Naive thymus-derived CD4-positive, alpha-beta T cell (primary cell): ENCODE results near the gene DAPP1. TPM values are rescaled to one million over a fixed set of nuclear protein-coding genes. Genes with fewer than 3 reads are reported as not detected.

ENCODE experiments used
- ATAC-seq: fragments of 150-1000 bp; cut with Tn5 transposase; 2 replicates; pipeline ENCODE4 v1.10.0; 2021; ENCODE audit warnings: mild to moderate bottlenecking, moderate library complexity
- CTCF ChIA-PET: fragments of 350-600 bp; sonication (Branson Sonifier 250); formaldehyde crosslinking; loops from one replicate; lab custom pipeline; 2021; ENCODE audit warnings: antibody characterized with exemption; lab: Charles Lee
- POLR2A ChIA-PET: fragments of 350-600 bp; sonication (Branson Sonifier 250); formaldehyde crosslinking; loops from one replicate; lab custom pipeline; 2021; ENCODE audit warnings: antibody characterized with exemption, inconsistent platforms; lab: Charles Lee
- DNase-seq, 9 donors: peaks; one replicate each; pipeline versions ENCODE4 v3.0.0 to v3.0.0-alpha.2; 2020 to 2022; ENCODE audit warnings: mixed read lengths in 1 of 9
- H3K27ac ChIP-seq: one replicate; pipeline ENCODE4 v1.7.0; 2013; ENCODE audit warnings: mild to moderate bottlenecking, low read depth, low read length, moderate library complexity
- H3K27me3 ChIP-seq, 2 donors: one replicate each; pipeline ENCODE4 v1.7.0; 2013; ENCODE audit warnings: low read length in 2 of 2, mild to moderate bottlenecking in 2 of 2, moderate library complexity in 2 of 2; ENCODE audit not compliant: control insufficient read depth in 2 of 2, insufficient read depth in 2 of 2
- H3K36me3 ChIP-seq, 3 experiments: 1 replicate in 2 of 3; 2 replicates in 1 of 3; pipeline ENCODE4 v1.7.0; 2013; ENCODE audit warnings: low read length in 3 of 3, mild to moderate bottlenecking in 3 of 3, moderate library complexity in 1 of 3; ENCODE audit not compliant: insufficient read depth in 3 of 3, control insufficient read depth in 2 of 3
- H3K4me1 ChIP-seq, 2 donors: one replicate each; pipeline ENCODE4 v1.7.0; 2013; ENCODE audit warnings: low read length in 2 of 2, mild to moderate bottlenecking in 2 of 2, moderate library complexity in 1 of 2; ENCODE audit not compliant: control insufficient read depth in 2 of 2, insufficient read depth in 2 of 2
- H3K4me3 ChIP-seq: 2 replicates; pipeline ENCODE4 v1.7.0; 2013; ENCODE audit warnings: mild to moderate bottlenecking, low read length
- H3K9me3 ChIP-seq, 3 experiments: 1 replicate in 2 of 3; 2 replicates in 1 of 3; pipeline ENCODE4 v1.7.0; 2013; ENCODE audit warnings: low read length in 3 of 3; ENCODE audit not compliant: control insufficient read depth in 2 of 3
- H3K27ac Mint-ChIP-seq, 9 donors: one replicate each; pipeline ENCODE4 v1.8.0; 2020 to 2022; ENCODE audit warnings: mixed read lengths in 9 of 9, mild to moderate bottlenecking in 8 of 9, moderate library complexity in 5 of 9, inconsistent platforms in 2 of 9
- H3K27me3 Mint-ChIP-seq, 5 donors: one replicate each; pipeline ENCODE4 v1.8.0; 2021 to 2022; ENCODE audit warnings: mixed read lengths in 5 of 5, mild to moderate bottlenecking in 1 of 5
- H3K36me3 Mint-ChIP-seq, 5 donors: one replicate each; pipeline ENCODE4 v1.8.0; 2020 to 2022; ENCODE audit warnings: mixed read lengths in 5 of 5, mild to moderate bottlenecking in 3 of 5, inconsistent platforms in 1 of 5
- H3K4me1 Mint-ChIP-seq, 7 donors: one replicate each; pipeline ENCODE4 v1.8.0; 2020 to 2022; ENCODE audit warnings: mixed read lengths in 7 of 7, mild to moderate bottlenecking in 3 of 7, inconsistent platforms in 1 of 7
- H3K4me3 Mint-ChIP-seq, 10 donors: one replicate each; pipeline ENCODE4 v1.8.0; 2020 to 2022; ENCODE audit warnings: mild to moderate bottlenecking in 10 of 10, mixed read lengths in 10 of 10, moderate library complexity in 6 of 10, inconsistent platforms in 2 of 10
- H3K9me3 Mint-ChIP-seq, 11 donors: one replicate each; pipeline ENCODE4 v1.8.0; 2020 to 2022; ENCODE audit warnings: mixed read lengths in 11 of 11, mild to moderate bottlenecking in 4 of 11, inconsistent platforms in 1 of 11, moderate library complexity in 1 of 11
- intact Hi-C, 2 donors: fragments of 100-400 bp; cut with micrococcal nuclease; formaldehyde crosslinking; loops; one replicate each; pipeline ENCODE4 v1.15.1; 2023
- polyA plus RNA-seq, 2 donors: library from polyadenylated mRNA; unstranded; fragments of 300-500 nt; fragmentation: Illumina TruSeq; gene quantifications; one replicate each; pipeline ENCODE4 v1.2.3, GENCODE V29; 2021
- total RNA-seq, 6 experiments: library from RNA in 5 of 6; stranded (reverse) in 5 of 6; gene quantifications; 1 replicate in 5 of 6; 2 replicates in 1 of 6; pipeline ENCODE4 v1.2.3 and lab custom pipeline; 2021 to 2026

Gene DAPP1
- total and polyA plus RNA-seq, 7 experiments from 2014 or later: 10.9 to 49.6 (median 20.7) TPM

DNA sequence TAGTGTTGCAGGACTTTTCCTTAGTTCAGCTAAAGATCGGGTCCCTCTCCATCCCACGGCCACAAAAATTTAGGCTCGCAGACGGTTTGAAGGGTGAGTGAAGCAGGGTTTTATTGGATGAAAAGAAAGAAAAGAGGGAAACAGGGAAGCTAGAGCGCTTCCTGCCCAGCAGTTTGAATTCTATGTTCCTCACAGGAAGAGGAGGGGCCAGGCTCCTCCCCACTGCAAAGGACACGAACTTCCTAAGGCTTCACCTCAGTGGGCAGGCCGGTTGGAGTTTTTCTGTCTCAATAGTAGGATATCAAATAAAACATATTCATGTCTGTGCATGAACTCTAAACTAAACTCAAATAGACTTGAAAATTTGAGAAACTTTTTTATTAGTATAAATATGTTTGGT lies 27.4 kb downstream of the DAPP1 start:
- H3K27me3 ChIP-seq: no peaks in the 10 kb centered on the region
- intact Hi-C loops: no loop called here
- Mint-ChIP-seq H3K27ac (peak overlapping the region in 8 of 9 donors; percentile 50 to 95 (median 74)), H3K4me1 (peaks cover 27 to 65% (median 54%) of the 10 kb centered on the region in 7 donors), H3K9me3 (no peaks in the 10 kb centered on the region), H3K27me3 (no peaks in the 10 kb centered on the region), H3K4me3 (peak overlapping the region in 2 of 10 donors; percentile 12 to 29), H3K36me3 (peaks cover 0 to 44% (median 33%) of the 10 kb centered on the region in 5 donors)
- ATAC-seq (no peak), DNase-seq (no peak)
- H3K27ac ChIP-seq: peak overlapping the region; percentile 8
- H3K9me3 ChIP-seq: no peaks in the 10 kb centered on the region
- ChIA-PET CTCF (no interaction called here), POLR2A (interaction anchor here (0.7 to 4.5 kb wide), 3 partner anchors 27 to 284 kb away, joined by 4 to 35 read pairs (median 4); partner anchors contain the start of genes DAPP1 and DNAJB14)
- H3K4me3 ChIP-seq: no peak overlapping the region
- H3K4me1 ChIP-seq: peaks cover 0 to 27% of the 10 kb centered on the region in 2 donors
- H3K36me3 ChIP-seq: peaks cover 0 to 4% (median 0%) of the 10 kb centered on the region in 3 experiments

DNA sequence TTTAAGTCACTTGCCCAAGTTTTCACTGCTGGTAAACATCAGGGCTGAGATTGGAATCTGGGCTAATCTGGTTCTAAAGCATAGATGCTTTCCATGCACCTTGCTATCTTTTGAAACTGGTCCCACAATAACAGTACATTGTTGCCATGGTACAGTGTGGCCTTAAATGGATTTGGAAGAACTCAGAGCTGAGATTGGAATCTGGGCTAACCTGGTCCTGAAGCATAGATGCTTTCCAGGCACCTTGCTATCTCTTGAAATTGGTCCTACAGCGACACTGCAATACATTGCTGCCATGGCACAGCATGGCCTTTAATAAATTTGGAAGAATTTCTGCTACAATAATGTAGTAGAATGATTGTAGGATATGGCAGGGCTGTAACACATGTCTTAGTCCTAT lies 28.6 kb downstream of the DAPP1 start:
- Mint-ChIP-seq H3K36me3 (peaks cover 0 to 44% (median 31%) of the 10 kb centered on the region in 5 donors), H3K27ac (peak overlapping the region; percentile 86 to 98 (median 94)), H3K9me3 (no peaks in the 10 kb centered on the region), H3K4me1 (peaks cover 27 to 71% (median 61%) of the 10 kb centered on the region in 7 donors), H3K4me3 (peak overlapping the region in 9 of 10 donors; percentile 1 to 82 (median 65)), H3K27me3 (no peaks in the 10 kb centered on the region)
- no peak overlapping the region for H3K4me3 ChIP-seq
- CTCF ChIA-PET: interaction anchor here (0.9 to 1.2 kb wide), 2 partner anchors 34 to 103 kb away, joined by 3 to 4 read pairs; no protein-coding TSS in a partner anchor
- no peaks in the 10 kb centered on the region for H3K36me3 ChIP-seq
- peaks cover 0 to 27% of the 10 kb centered on the region in 2 donors for H3K4me1 ChIP-seq
- POLR2A ChIA-PET: interaction anchor here (1.0 to 4.5 kb wide), 8 partner anchors 28 to 282 kb away, joined by 3 to 35 read pairs (median 4); partner anchors contain the start of genes DAPP1, DNAJB14 and LAMTOR3
- H3K9me3 ChIP-seq: no peaks in the 10 kb centered on the region
- peak overlapping the region; percentile 70 for H3K27ac ChIP-seq
- no peak for ATAC-seq
- no peak for DNase-seq
- H3K27me3 ChIP-seq: no peaks in the 10 kb centered on the region
- intact Hi-C loops: loop anchor here in 1 of 2 donors (1.0 kb wide), 1 partner anchor 23 kb away; no protein-coding TSS in a partner anchor

DNA sequence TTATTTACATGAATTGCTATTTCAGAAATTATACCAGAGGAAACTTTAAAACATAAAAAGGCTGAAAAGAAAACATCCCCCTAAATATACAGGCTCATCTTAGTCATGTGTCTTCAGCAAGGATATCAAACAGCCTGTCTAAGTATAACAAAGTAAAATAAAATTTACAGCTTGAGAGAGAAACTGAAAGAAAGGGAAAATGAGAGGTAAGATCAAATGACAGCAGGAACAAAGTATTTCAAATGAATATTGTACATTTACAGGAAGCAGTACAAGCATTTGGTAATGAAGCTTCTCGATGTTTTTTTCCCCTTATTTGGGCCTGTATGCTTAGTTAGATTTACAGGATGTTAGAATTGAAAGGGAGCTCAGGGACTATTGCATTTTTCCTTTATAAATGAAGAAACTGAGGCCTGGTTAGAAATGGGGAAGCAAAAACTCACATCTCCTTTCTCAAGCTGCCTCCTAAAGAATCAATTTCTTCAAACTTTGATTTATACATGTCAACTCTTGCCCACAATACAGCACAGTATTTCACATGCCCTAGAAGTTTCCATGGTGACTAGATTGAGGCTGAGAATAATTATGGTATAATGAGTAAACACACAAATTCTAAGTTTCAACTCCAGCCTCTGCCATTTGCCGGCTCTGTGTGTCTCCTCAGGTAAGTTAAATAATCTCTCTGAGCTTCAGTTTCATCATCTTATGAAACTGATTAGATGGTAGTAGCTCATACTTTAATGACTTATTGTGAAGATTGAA lies 29.3 kb downstream of the DAPP1 start:
- H3K36me3 Mint-ChIP-seq: peaks cover 0 to 45% (median 28%) of the 10 kb centered on the region in 5 donors
- Histone ChIP-seq H3K4me1 (peaks cover 2 to 27% of the 10 kb centered on the region in 2 donors), H3K27me3 (no peaks in the 10 kb centered on the region), H3K4me3 (no peak overlapping the region), H3K36me3 (no peaks in the 10 kb centered on the region), H3K9me3 (no peaks in the 10 kb centered on the region), H3K27ac (peak overlapping the region; percentile 70)
- peak overlapping the region; percentile 86 to 98 (median 94) for H3K27ac Mint-ChIP-seq
- ChIA-PET POLR2A (interaction anchor here (0.6 to 4.5 kb wide), 13 partner anchors 9 to 283 kb away, joined by 3 to 35 read pairs (median 3); partner anchors contain the start of genes DAPP1, DNAJB14, H2AZ1 and LAMTOR3), CTCF (interaction anchor here (0.7 to 1.2 kb wide), 4 partner anchors 35 to 105 kb away, joined by 3 to 5 read pairs (median 4); no protein-coding TSS in a partner anchor)
- H3K4me3 Mint-ChIP-seq: peak overlapping the region; percentile 25 to 82 (median 64)
- H3K27me3 Mint-ChIP-seq: no peaks in the 10 kb centered on the region
- ATAC-seq (peak; percentile 76), DNase-seq (peak in 7 of 9 donors; percentile 12 to 60 (median 45))
- intact Hi-C loops: loop anchor here (1.0 to 2.0 kb wide), 4 partner anchors 15 to 103 kb away; no protein-coding TSS in a partner anchor
- H3K9me3 Mint-ChIP-seq: no peaks in the 10 kb centered on the region
- H3K4me1 Mint-ChIP-seq: peaks cover 27 to 74% (median 61%) of the 10 kb centered on the region in 7 donors

DNA sequence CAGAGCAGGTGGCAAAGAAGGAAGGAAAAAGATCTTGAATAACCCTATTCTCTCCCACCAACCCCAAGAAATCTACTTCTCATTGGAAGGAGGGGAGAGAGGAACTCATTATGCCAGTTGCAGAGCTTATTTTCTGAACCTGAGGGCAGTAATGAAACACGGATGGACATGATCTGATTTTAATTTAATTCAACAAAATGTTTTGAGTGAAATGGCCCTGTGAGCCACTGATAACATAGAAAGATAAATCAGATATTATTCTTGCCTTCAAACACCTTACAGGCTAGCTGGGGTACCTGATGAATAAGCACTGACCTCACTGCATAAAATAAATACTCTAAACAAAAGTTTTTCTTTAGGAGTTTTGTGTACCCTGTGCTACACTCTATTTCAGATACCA lies 30.3 kb downstream of the DAPP1 start:
- DNase-seq (no peak), ATAC-seq (no peak)
- ChIA-PET CTCF (interaction anchor here (0.7 to 1.0 kb wide), 3 partner anchors 38 to 97 kb away, joined by 3 to 5 read pairs (median 3); no protein-coding TSS in a partner anchor), POLR2A (interaction anchor here (0.8 to 4.5 kb wide), 9 partner anchors 12 to 284 kb away, joined by 3 to 35 read pairs (median 3); partner anchors contain the start of genes DAPP1, H2AZ1 and LAMTOR3)
- Histone ChIP-seq H3K36me3 (no peaks in the 10 kb centered on the region), H3K4me3 (no peak overlapping the region), H3K27ac (peak overlapping the region; percentile 70), H3K27me3 (no peaks in the 10 kb centered on the region), H3K4me1 (peaks cover 5 to 27% of the 10 kb centered on the region in 2 donors), H3K9me3 (no peaks in the 10 kb centered on the region)
- H3K9me3 Mint-ChIP-seq: no peaks in the 10 kb centered on the region
- peaks cover 30 to 71% (median 65%) of the 10 kb centered on the region in 7 donors for H3K4me1 Mint-ChIP-seq
- intact Hi-C loops: loop anchor here (1.0 to 2.0 kb wide), 5 partner anchors 9 to 102 kb away; partner anchors contain the start of gene DAPP1 (in 2 of the 2)
- peaks cover 0 to 39% (median 18%) of the 10 kb centered on the region in 5 donors for H3K36me3 Mint-ChIP-seq
- H3K4me3 Mint-ChIP-seq: peak overlapping the region in 9 of 10 donors; percentile 48 to 85 (median 75)
- no peaks in the 10 kb centered on the region for H3K27me3 Mint-ChIP-seq
- H3K27ac Mint-ChIP-seq: peak overlapping the region; percentile 88 to 99 (median 96)

DNA sequence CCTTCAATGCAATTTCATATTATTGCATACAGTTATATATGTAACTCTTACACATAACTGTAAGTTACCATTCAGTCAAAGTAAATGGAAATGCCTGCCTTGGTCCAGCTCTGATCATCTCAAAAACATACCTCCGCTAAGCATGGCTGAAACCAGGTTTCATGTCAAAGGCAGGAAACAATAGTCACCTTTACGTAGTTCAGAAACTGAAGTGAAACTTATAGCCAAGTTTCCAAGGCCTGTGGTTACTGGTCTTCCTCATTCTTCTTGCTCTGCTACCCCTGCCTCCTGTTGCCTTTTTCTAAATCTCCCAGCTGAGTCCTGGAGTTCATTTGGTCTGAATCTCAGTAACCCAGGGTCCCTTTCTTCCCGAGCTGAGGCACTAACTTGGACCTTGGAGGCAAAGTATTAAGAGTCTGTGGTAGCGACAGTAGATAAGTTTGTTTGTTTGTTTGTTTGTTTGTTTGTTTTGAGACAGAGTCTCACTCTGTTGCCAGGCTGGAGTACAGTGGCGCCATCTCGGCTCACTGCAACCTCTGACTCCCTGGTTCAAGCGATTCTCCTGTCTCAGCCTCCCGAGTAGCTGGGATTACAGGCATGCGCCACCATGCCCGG lies 30.8 kb downstream of the DAPP1 start:
- H3K27ac Mint-ChIP-seq: peak overlapping the region; percentile 88 to 99 (median 96)
- peak overlapping the region in 9 of 10 donors; percentile 49 to 85 (median 75) for H3K4me3 Mint-ChIP-seq

More for the DNA sequence above, 30.8 kb downstream of the DAPP1 start:
- DNase-seq (peak in 6 of 9 donors; percentile 13 to 39 (median 26)), ATAC-seq (peak; percentile 61)
- ChIA-PET POLR2A (interaction anchor here (0.8 to 4.5 kb wide), 3 partner anchors 30 to 74 kb away, joined by 3 to 35 read pairs (median 3); partner anchors contain the start of gene DAPP1), CTCF (interaction anchor here (0.7 to 1.0 kb wide), 3 partner anchors 17 to 98 kb away, joined by 3 to 4 read pairs (median 3); no protein-coding TSS in a partner anchor)
- no peaks in the 10 kb centered on the region for H3K9me3 ChIP-seq
- no peaks in the 10 kb centered on the region for H3K36me3 ChIP-seq
- Mint-ChIP-seq H3K9me3 (no peaks in the 10 kb centered on the region), H3K36me3 (peaks cover 0 to 37% (median 13%) of the 10 kb centered on the region in 5 donors), H3K4me1 (peaks cover 31 to 75% (median 65%) of the 10 kb centered on the region in 7 donors), H3K27me3 (no peaks in the 10 kb centered on the region)
- H3K4me1 ChIP-seq: peaks cover 8 to 27% of the 10 kb centered on the region in 2 donors
- peak overlapping the region; percentile 9 for H3K4me3 ChIP-seq
- no peaks in the 10 kb centered on the region for H3K27me3 ChIP-seq
- H3K27ac ChIP-seq: peak overlapping the region; percentile 70
- intact Hi-C loops: loop anchor here (1.0 to 2.0 kb wide), 5 partner anchors 9 to 101 kb away; partner anchors contain the start of gene DAPP1 (in 2 of the 2)
